SJSA1 (cell line): ENCODE measurements around the gene S100A6. TPM values are rescaled to one million over a fixed set of nuclear protein-coding genes. Genes with fewer than 3 reads are reported as not detected.
A peak's percentile ranks its signal among the peaks of the same experiment; 100 is the strongest.

ENCODE experiments used
- DNase-seq, 2 experiments: peaks; one replicate each; pipeline ENCODE4 v3.0.0-alpha.2; 2015 to 2020; ENCODE audit warnings: low spot score in 2 of 2, low read depth in 1 of 2
- H3K27ac ChIP-seq: fragments of 250-450 bp; sonication (Bioruptor Pico); 2 replicates; pipeline ENCODE4 v1.5.1; 2020; ENCODE audit warnings: mild to moderate bottlenecking, moderate library complexity
- H3K27me3 ChIP-seq: fragments of 250-450 bp; sonication (Bioruptor Pico); replicated peaks from 2 replicates; pipeline ENCODE4 v1.5.1; 2020; ENCODE audit warnings: mild to moderate bottlenecking, moderate library complexity
- H3K36me3 ChIP-seq: fragments of 250-450 bp; sonication (Bioruptor Pico); 2 replicates; pipeline ENCODE4 v1.5.1; 2020; ENCODE audit warnings: mild to moderate bottlenecking
- H3K4me1 ChIP-seq: fragments of 250-450 bp; sonication (Bioruptor Pico); replicated peaks from 2 replicates; pipeline ENCODE4 v1.6.1; 2021; ENCODE audit warnings: mild to moderate bottlenecking
- H3K4me3 ChIP-seq: fragments of 250-450 bp; sonication (Bioruptor Pico); 2 replicates; pipeline ENCODE4 v1.5.1; 2020; ENCODE audit warnings: mild to moderate bottlenecking
- H3K9me3 ChIP-seq: fragments of 250-450 bp; sonication (Bioruptor Pico); replicated peaks from 2 replicates; pipeline ENCODE4 v1.5.1; 2020; ENCODE audit warnings: mild to moderate bottlenecking
- total RNA-seq: library from RNA; depleted of rRNA; stranded (reverse); fragments of >200 nt; shearing (Covaris generic); gene quantifications from 2 replicates; pipeline ENCODE4 v1.2.3, GENCODE V29; 2014

The S100A6 gene
- total RNA-seq, 1 experiment from 2014 or later = 609 TPM

- Histone ChIP-seq H3K9me3 (no peaks in the 10 kb centered on the region), H3K27me3 (no peaks in the 10 kb centered on the region), H3K4me1 (peaks cover 14% of the 10 kb centered on the region; the same call in 1 of the 2 replicates), H3K27ac (no peak overlapping the region), H3K36me3 (no peaks in the 10 kb centered on the region), H3K4me3 (no peak overlapping the region)
- DNase-seq = no peak
Measured at GRCh38 chr1:153557877-153558276, 22.1 kb upstream of the S100A6 start.

GRCh38 chr1:153556348-153556747 is 20.6 kb upstream of the S100A6 start:
- Histone ChIP-seq H3K27ac (no peak overlapping the region), H3K9me3 (no peaks in the 10 kb centered on the region), H3K4me3 (no peak overlapping the region), H3K4me1 (peaks cover 14% of the 10 kb centered on the region), H3K36me3 (no peaks in the 10 kb centered on the region), H3K27me3 (no peaks in the 10 kb centered on the region)
- DNase-seq = no peak

- no peaks in the 10 kb centered on the region for H3K36me3 ChIP-seq
- H3K4me1 ChIP-seq = peaks cover 27% of the 10 kb centered on the region
- H3K4me3 ChIP-seq = no peak overlapping the region
- no peaks in the 10 kb centered on the region for H3K9me3 ChIP-seq
- no peak overlapping the region for H3K27ac ChIP-seq
- no peaks in the 10 kb centered on the region for H3K27me3 ChIP-seq
- no peak for DNase-seq
Measured at GRCh38 chr1:153553830-153554541, 18.2 kb upstream of the S100A6 start.

GRCh38 chr1:153553096-153553495 is 17.3 kb upstream of the S100A6 start:
- Histone ChIP-seq H3K36me3 (no peaks in the 10 kb centered on the region), H3K27me3 (no peaks in the 10 kb centered on the region), H3K4me1 (peaks cover 36% of the 10 kb centered on the region), H3K27ac (no peak overlapping the region), H3K9me3 (no peaks in the 10 kb centered on the region), H3K4me3 (no peak overlapping the region)
- no peak for DNase-seq

GRCh38 chr1:153552335-153552734 is 16.5 kb upstream of the S100A6 start:
- H3K27ac ChIP-seq = no peak overlapping the region

GRCh38 chr1:153550827-153551500 is 15.2 kb upstream of the S100A6 start:
- Histone ChIP-seq H3K4me3 (no peak overlapping the region), H3K36me3 (no peaks in the 10 kb centered on the region), H3K4me1 (peaks cover 43% of the 10 kb centered on the region), H3K27ac (no peak overlapping the region), H3K9me3 (no peaks in the 10 kb centered on the region), H3K27me3 (no peaks in the 10 kb centered on the region)
- no peak for DNase-seq

More at GRCh38 chr1:153552335-153552734, 16.5 kb upstream of the S100A6 start:
- Histone ChIP-seq H3K27me3 (no peaks in the 10 kb centered on the region), H3K4me1 (peaks cover 38% of the 10 kb centered on the region), H3K9me3 (no peaks in the 10 kb centered on the region), H3K36me3 (no peaks in the 10 kb centered on the region), H3K4me3 (no peak overlapping the region)
- DNase-seq = no peak

GRCh38 chr1:153550398-153550758 is 14.6 kb upstream of the S100A6 start:
- H3K27me3 ChIP-seq = no peaks in the 10 kb centered on the region
- no peak overlapping the region for H3K27ac ChIP-seq
- no peaks in the 10 kb centered on the region for H3K36me3 ChIP-seq
- DNase-seq = no peak
- H3K4me1 ChIP-seq = peaks cover 49% of the 10 kb centered on the region
- H3K9me3 ChIP-seq = no peaks in the 10 kb centered on the region
- H3K4me3 ChIP-seq = no peak overlapping the region

- H3K27ac ChIP-seq = peak overlapping the region; percentile 75
Measured at GRCh38 chr1:153549741-153550397, 14.1 kb upstream of the S100A6 start.

GRCh38 chr1:153548722-153549688 is 13.2 kb upstream of the S100A6 start, which contains the start of gene S100A3:
Gene S100A3 (minus strand): TSS chr1:153549258. CDS start chr1:153548485, 773 bp downstream.
- Histone ChIP-seq H3K4me1 (peaks cover 62% of the 10 kb centered on the region), H3K4me3 (no peak within 1 kb of the TSS), H3K27me3 (no peaks in the 10 kb centered on the region), H3K27ac (peak within 1 kb of the TSS; percentile 75), H3K36me3 (no peaks in the 10 kb centered on the region), H3K9me3 (no peaks in the 10 kb centered on the region)
- peak; percentile 84 to 94 for DNase-seq

More at GRCh38 chr1:153549741-153550397, 14.1 kb upstream of the S100A6 start:
- H3K9me3 ChIP-seq = no peaks in the 10 kb centered on the region
- no peaks in the 10 kb centered on the region for H3K36me3 ChIP-seq
- H3K27me3 ChIP-seq = no peaks in the 10 kb centered on the region
- no peak for DNase-seq
- H3K4me3 ChIP-seq = no peak overlapping the region
- peaks cover 54% of the 10 kb centered on the region for H3K4me1 ChIP-seq

- Histone ChIP-seq H3K4me1 (peaks cover 62% of the 10 kb centered on the region), H3K27me3 (no peaks in the 10 kb centered on the region), H3K4me3 (no peak overlapping the region), H3K36me3 (no peaks in the 10 kb centered on the region), H3K27ac (no peak overlapping the region; the same call in 1 of the 2 replicates), H3K9me3 (no peaks in the 10 kb centered on the region)
- DNase-seq = no peak
Measured at GRCh38 chr1:153547560-153548551, 12.1 kb upstream of the S100A6 start.

- DNase-seq = no peak
- Histone ChIP-seq H3K27ac (no peak overlapping the region), H3K27me3 (no peaks in the 10 kb centered on the region)
Measured at GRCh38 chr1:153546796-153547559, 11.2 kb upstream of the S100A6 start.

GRCh38 chr1:153546371-153546770 is 10.6 kb upstream of the S100A6 start:
- Histone ChIP-seq H3K9me3 (no peaks in the 10 kb centered on the region), H3K36me3 (no peaks in the 10 kb centered on the region), H3K27ac (no peak overlapping the region), H3K4me1 (peaks cover 51% of the 10 kb centered on the region), H3K27me3 (no peaks in the 10 kb centered on the region), H3K4me3 (no peak overlapping the region)
- DNase-seq = no peak

More at GRCh38 chr1:153546796-153547559, 11.2 kb upstream of the S100A6 start:
- Histone ChIP-seq H3K4me3 (no peak overlapping the region), H3K4me1 (peaks cover 55% of the 10 kb centered on the region), H3K9me3 (no peaks in the 10 kb centered on the region), H3K36me3 (no peaks in the 10 kb centered on the region)
